ENCODE measurements around the gene PKN1. TPM values are rescaled to one million over a fixed set of nuclear protein-coding genes. Genes with fewer than 3 reads are reported as not detected.
"Not testable (repeated sequence)": the region's sequence is repeated elsewhere in the genome, so short reads cannot be mapped to it uniquely, and the experiment has no call there.

Gene PKN1
- total and polyA plus RNA-seq, 12 donors, result 85.2 to 176 (median 126) TPM

DNA sequence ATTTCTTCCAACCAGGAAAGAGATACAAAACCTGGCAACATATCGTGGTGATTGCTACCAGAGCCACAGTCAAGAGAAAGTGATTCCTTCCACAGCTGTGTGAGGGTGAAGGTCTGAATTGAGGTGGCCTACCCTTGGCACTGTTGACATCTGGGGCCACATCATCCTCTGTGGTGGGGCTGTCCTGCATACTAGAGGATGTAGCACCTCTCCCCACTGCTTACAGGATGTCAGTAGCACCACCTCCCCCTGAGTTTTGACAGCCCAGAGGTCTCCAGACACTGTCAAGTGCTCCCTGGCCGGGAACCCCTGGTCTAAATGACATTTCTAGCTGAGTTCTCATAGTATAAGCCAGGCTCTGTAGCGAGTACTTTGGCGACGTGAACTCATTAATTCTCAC lies 26.6 kb downstream of the PKN1 start:
- peaks cover 0 to 100% (median 62%) of the 10 kb centered on the region in 9 donors for H3K36me3 ChIP-seq
- DNase-seq, result no peak
- no peak overlapping the region for H3K27ac ChIP-seq
- H3K4me3 ChIP-seq, result no peak overlapping the region
- ATAC-seq, result peak in 1 of 8 donors; percentile 29
- 65 to 79% methylated on average over 5 of the region's 5 CpGs for WGBS, 2 donors
- intact Hi-C loops (cut with DNase I), result no loop called here
- peaks cover 0 to 7% (median 0%) of the 10 kb centered on the region in 9 donors for H3K4me1 ChIP-seq
- H3K9me3 ChIP-seq, result no peaks in the 10 kb centered on the region
- TF ChIP-seq, protein P1, sequence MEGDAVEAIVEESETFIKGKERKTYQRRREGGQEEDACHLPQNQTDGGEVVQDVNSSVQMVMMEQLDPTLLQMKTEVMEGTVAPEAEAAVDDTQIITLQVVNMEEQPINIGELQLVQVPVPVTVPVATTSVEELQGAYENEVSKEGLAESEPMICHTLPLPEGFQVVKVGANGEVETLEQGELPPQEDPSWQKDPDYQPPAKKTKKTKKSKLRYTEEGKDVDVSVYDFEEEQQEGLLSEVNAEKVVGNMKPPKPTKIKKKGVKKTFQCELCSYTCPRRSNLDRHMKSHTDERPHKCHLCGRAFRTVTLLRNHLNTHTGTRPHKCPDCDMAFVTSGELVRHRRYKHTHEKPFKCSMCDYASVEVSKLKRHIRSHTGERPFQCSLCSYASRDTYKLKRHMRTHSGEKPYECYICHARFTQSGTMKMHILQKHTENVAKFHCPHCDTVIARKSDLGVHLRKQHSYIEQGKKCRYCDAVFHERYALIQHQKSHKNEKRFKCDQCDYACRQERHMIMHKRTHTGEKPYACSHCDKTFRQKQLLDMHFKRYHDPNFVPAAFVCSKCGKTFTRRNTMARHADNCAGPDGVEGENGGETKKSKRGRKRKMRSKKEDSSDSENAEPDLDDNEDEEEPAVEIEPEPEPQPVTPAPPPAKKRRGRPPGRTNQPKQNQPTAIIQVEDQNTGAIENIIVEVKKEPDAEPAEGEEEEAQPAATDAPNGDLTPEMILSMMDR (IDR thresholded peaks at IDR 0.05), result no peak
- no peaks in the 10 kb centered on the region for H3K27me3 ChIP-seq

GRCh38 chr19:14460935-14461334 lies 27.8 kb downstream of the PKN1 start:
- H3K4me3 ChIP-seq, result no peak overlapping the region
- DNase-seq, result no peak
- no peaks in the 10 kb centered on the region for H3K27me3 ChIP-seq
- no peak overlapping the region for H3K27ac ChIP-seq
- intact Hi-C loops (cut with DNase I), result no loop called here
- H3K9me3 ChIP-seq, result no peaks in the 10 kb centered on the region
- TF ChIP-seq, protein P1 (IDR thresholded peaks at IDR 0.05), result no peak
- WGBS, 2 donors, result 65 to 92% methylated on average over 2 of the region's 2 CpGs
- H3K4me1 ChIP-seq, result peaks cover 0 to 7% (median 0%) of the 10 kb centered on the region in 9 donors
- no peak for ATAC-seq
- H3K36me3 ChIP-seq, result peaks cover 0 to 100% (median 62%) of the 10 kb centered on the region in 9 donors

DNA sequence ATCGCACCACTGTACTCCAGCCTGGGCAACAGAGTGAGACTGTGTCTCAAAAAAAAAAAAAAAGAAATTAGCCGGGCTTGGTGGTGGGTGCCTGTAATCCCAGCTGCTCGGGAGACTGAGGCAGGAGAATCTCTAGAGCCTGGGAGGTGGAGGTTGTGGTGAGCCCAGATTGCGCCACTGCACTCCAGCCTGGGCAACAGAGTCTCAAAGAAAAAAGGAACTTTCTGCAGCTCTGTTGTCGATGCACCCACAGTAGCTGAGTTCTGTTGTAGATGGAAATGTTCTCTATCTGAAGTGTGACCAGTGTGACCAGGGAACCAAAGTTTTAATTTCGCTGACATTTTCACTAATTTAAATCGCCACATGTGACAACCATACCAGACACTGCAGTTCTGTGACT lies 29.3 kb downstream of the PKN1 start:
- DNase-seq; H3K4me3 ChIP-seq; ATAC-seq; H3K9me3 ChIP-seq; H3K27me3 ChIP-seq; H3K27ac ChIP-seq; H3K4me1 ChIP-seq; intact Hi-C loops (cut with DNase I): not testable (repeated sequence)
- H3K36me3 ChIP-seq, result peaks cover 0 to 100% (median 68%) of the 10 kb centered on the region in 9 donors
- WGBS, 2 donors, result 96 to 97% methylated on average over 7 of the region's 7 CpGs

GRCh38 chr19:14463747-14464146 lies 30.6 kb downstream of the PKN1 start:
- DNase-seq (no peak), ATAC-seq (peak in 2 of 8 donors; percentile 15 to 24)
- Histone ChIP-seq H3K27me3 (no peaks in the 10 kb centered on the region), H3K4me1 (peaks cover 0 to 6% (median 0%) of the 10 kb centered on the region in 9 donors), H3K4me3 (no peak overlapping the region), H3K9me3 (no peaks in the 10 kb centered on the region), H3K27ac (no peak overlapping the region), H3K36me3 (peaks cover 0 to 100% (median 66%) of the 10 kb centered on the region in 9 donors)
- intact Hi-C loops (cut with DNase I), result no loop called here
- TF ChIP-seq, protein P1 (IDR thresholded peaks at IDR 0.05), result no peak
- 95% methylated on average over 21 of the region's 21 CpGs for WGBS, 2 donors

DNA sequence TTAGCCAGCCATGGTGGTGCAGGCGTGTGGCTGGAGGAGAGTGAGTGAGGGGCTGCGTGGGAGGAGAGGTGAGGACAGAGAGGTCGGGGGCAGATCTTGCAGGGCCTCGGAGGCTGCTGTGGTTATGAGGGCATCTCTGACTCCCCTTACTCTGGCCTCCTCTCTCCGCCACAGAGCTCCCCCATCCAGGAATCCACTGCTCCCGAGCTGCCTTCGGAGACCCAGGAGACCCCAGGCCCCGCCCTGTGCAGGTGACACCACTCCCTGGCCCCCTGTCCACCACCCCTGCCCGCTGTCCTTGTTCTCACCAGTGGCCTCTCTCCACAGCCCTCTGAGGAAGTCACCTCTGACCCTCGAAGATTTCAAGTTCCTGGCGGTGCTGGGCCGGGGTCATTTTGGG lies 34.3 kb downstream of the PKN1 start:
- Histone ChIP-seq H3K4me3 (no peak overlapping the region), H3K4me1 (peaks cover 5 to 8% (median 6%) of the 10 kb centered on the region in 9 donors), H3K27me3 (peaks cover 0 to 4% (median 2%) of the 10 kb centered on the region in 7 donors), H3K36me3 (peaks cover 0 to 94% (median 71%) of the 10 kb centered on the region in 9 donors), H3K9me3 (no peaks in the 10 kb centered on the region), H3K27ac (no peak overlapping the region)
- ATAC-seq (no peak), DNase-seq (no peak)
- intact Hi-C loops (cut with DNase I), result no loop called here
- 81 to 83% methylated on average over 12 of the region's 12 CpGs for WGBS, 2 donors
- TF ChIP-seq, protein P1 (IDR thresholded peaks at IDR 0.05), result no peak
